ENCODE data around the gene EQTN. TPM values are rescaled to one million over a fixed set of nuclear protein-coding genes. Genes with fewer than 3 reads are reported as not detected.

Gene EQTN
- total RNA-seq, result not detected in 2 replicates

GRCh38 chr9:27297050-27297449 lies at the start of gene EQTN:
Gene EQTN, minus strand, starts transcription at chr9:27297150. Its CDS starts 95 bp downstream, at chr9:27297055.
- H3K36me3 Mint-ChIP-seq (ENCODE audit: low read depth), result no peaks in the 10 kb centered on the region
- intact Hi-C loops (cut with micrococcal nuclease), result no loop called here
- H3K4me3 Mint-ChIP-seq, result no peak within 1 kb of the TSS
- H3K9me3 Mint-ChIP-seq, result no peaks in the 10 kb centered on the region
- peaks cover 11% of the 10 kb centered on the region for H3K27me3 Mint-ChIP-seq
- no peaks in the 10 kb centered on the region for H3K4me1 Mint-ChIP-seq
- no peak within 1 kb of the TSS for H3K27ac Mint-ChIP-seq
- no peak for DNase-seq

- H3K27ac Mint-ChIP-seq, result no peak overlapping the region
- peaks cover 11% of the 10 kb centered on the region for H3K4me1 Mint-ChIP-seq
- H3K36me3 Mint-ChIP-seq (ENCODE audit: low read depth), result peaks cover 2% of the 10 kb centered on the region
- no peak for DNase-seq
- no peak overlapping the region for H3K4me3 Mint-ChIP-seq
- intact Hi-C loops (cut with micrococcal nuclease), result no loop called here
- peaks cover 2% of the 10 kb centered on the region for H3K27me3 Mint-ChIP-seq
- peaks cover 7% of the 10 kb centered on the region for H3K9me3 Mint-ChIP-seq
These were observed 47.8 kb upstream of the EQTN start for GRCh38 chr9:27344776-27345175.

GRCh38 chr9:27341545-27342294 lies 44.8 kb upstream of the EQTN start:
- no peak overlapping the region for H3K4me3 Mint-ChIP-seq
- peaks cover 2% of the 10 kb centered on the region for H3K27me3 Mint-ChIP-seq
- H3K9me3 Mint-ChIP-seq, result no peaks in the 10 kb centered on the region
- DNase-seq, result no peak
- no peak overlapping the region for H3K27ac Mint-ChIP-seq
- no peaks in the 10 kb centered on the region for H3K4me1 Mint-ChIP-seq
- H3K36me3 Mint-ChIP-seq (ENCODE audit: low read depth), result no peaks in the 10 kb centered on the region
- intact Hi-C loops (cut with micrococcal nuclease), result no loop called here

- H3K9me3 Mint-ChIP-seq, result no peaks in the 10 kb centered on the region
- H3K27ac Mint-ChIP-seq, result no peak overlapping the region
- H3K27me3 Mint-ChIP-seq, result peaks cover 2% of the 10 kb centered on the region
- H3K4me1 Mint-ChIP-seq, result peaks cover 2% of the 10 kb centered on the region
- H3K4me3 Mint-ChIP-seq, result no peak overlapping the region
- intact Hi-C loops (cut with micrococcal nuclease), result no loop called here
- DNase-seq, result no peak
- H3K36me3 Mint-ChIP-seq (ENCODE audit: low read depth), result no peaks in the 10 kb centered on the region
These were observed 44.1 kb upstream of the EQTN start for GRCh38 chr9:27340961-27341511.

- Mint-ChIP-seq H3K9me3 (no peaks in the 10 kb centered on the region), H3K36me3 (ENCODE audit: low read depth) (no peaks in the 10 kb centered on the region), H3K4me1 (peaks cover 3% of the 10 kb centered on the region), H3K27ac (no peak overlapping the region), H3K4me3 (no peak overlapping the region), H3K27me3 (peaks cover 2% of the 10 kb centered on the region)
- no peak for DNase-seq
- intact Hi-C loops (cut with micrococcal nuclease), result no loop called here
These were observed 43.3 kb upstream of the EQTN start for GRCh38 chr9:27340285-27340674.

GRCh38 chr9:27339661-27340284 lies 42.8 kb upstream of the EQTN start:
- Mint-ChIP-seq H3K27ac (no peak overlapping the region), H3K4me3 (no peak overlapping the region), H3K36me3 (ENCODE audit: low read depth) (no peaks in the 10 kb centered on the region), H3K9me3 (no peaks in the 10 kb centered on the region), H3K27me3 (peaks cover 2% of the 10 kb centered on the region), H3K4me1 (peaks cover 3% of the 10 kb centered on the region)
- DNase-seq, result no peak
- intact Hi-C loops (cut with micrococcal nuclease), result no loop called here

GRCh38 chr9:27338527-27338903 lies 41.6 kb upstream of the EQTN start:
- no peak for DNase-seq
- Mint-ChIP-seq H3K4me3 (no peak overlapping the region), H3K9me3 (no peaks in the 10 kb centered on the region), H3K4me1 (peaks cover 3% of the 10 kb centered on the region), H3K27me3 (peaks cover 2% of the 10 kb centered on the region), H3K27ac (no peak overlapping the region), H3K36me3 (ENCODE audit: low read depth) (no peaks in the 10 kb centered on the region)
- intact Hi-C loops (cut with micrococcal nuclease), result no loop called here

GRCh38 chr9:27337833-27338526 lies 41.0 kb upstream of the EQTN start:
- Mint-ChIP-seq H3K27ac (no peak overlapping the region), H3K4me3 (no peak overlapping the region), H3K4me1 (peaks cover 3% of the 10 kb centered on the region), H3K9me3 (no peaks in the 10 kb centered on the region), H3K36me3 (ENCODE audit: low read depth) (no peaks in the 10 kb centered on the region), H3K27me3 (peaks cover 2% of the 10 kb centered on the region)
- intact Hi-C loops (cut with micrococcal nuclease), result no loop called here
- no peak for DNase-seq

- DNase-seq, result no peak
These were observed 40.3 kb upstream of the EQTN start for GRCh38 chr9:27337236-27337635.

GRCh38 chr9:27336829-27337228 lies 39.9 kb upstream of the EQTN start:
- DNase-seq, result no peak
- Mint-ChIP-seq H3K4me3 (no peak overlapping the region), H3K27me3 (peaks cover 2% of the 10 kb centered on the region), H3K4me1 (peaks cover 3% of the 10 kb centered on the region), H3K9me3 (no peaks in the 10 kb centered on the region), H3K36me3 (ENCODE audit: low read depth) (no peaks in the 10 kb centered on the region), H3K27ac (no peak overlapping the region)
- intact Hi-C loops (cut with micrococcal nuclease), result no loop called here

More at GRCh38 chr9:27337236-27337635, 40.3 kb upstream of the EQTN start:
- intact Hi-C loops (cut with micrococcal nuclease), result no loop called here
- H3K4me1 Mint-ChIP-seq, result peaks cover 3% of the 10 kb centered on the region
- no peaks in the 10 kb centered on the region for H3K36me3 Mint-ChIP-seq (ENCODE audit: low read depth)
- H3K9me3 Mint-ChIP-seq, result no peaks in the 10 kb centered on the region
- no peak overlapping the region for H3K27ac Mint-ChIP-seq
- H3K27me3 Mint-ChIP-seq, result peaks cover 2% of the 10 kb centered on the region
- no peak overlapping the region for H3K4me3 Mint-ChIP-seq

- no peaks in the 10 kb centered on the region for H3K9me3 Mint-ChIP-seq
- peaks cover 3% of the 10 kb centered on the region for H3K4me1 Mint-ChIP-seq
- H3K27me3 Mint-ChIP-seq, result peaks cover 5% of the 10 kb centered on the region
- no peak overlapping the region for H3K4me3 Mint-ChIP-seq
- no peak for DNase-seq
- H3K27ac Mint-ChIP-seq, result peak overlapping the region; percentile 30
- no peaks in the 10 kb centered on the region for H3K36me3 Mint-ChIP-seq (ENCODE audit: low read depth)
- intact Hi-C loops (cut with micrococcal nuclease), result no loop called here
These were observed 39.2 kb upstream of the EQTN start for GRCh38 chr9:27336126-27336525.

GRCh38 chr9:27335075-27335474 lies 38.1 kb upstream of the EQTN start:
- H3K4me1 Mint-ChIP-seq, result peaks cover 3% of the 10 kb centered on the region

GRCh38 chr9:27333241-27334052 lies 36.5 kb upstream of the EQTN start:
- H3K36me3 Mint-ChIP-seq (ENCODE audit: low read depth), result no peaks in the 10 kb centered on the region
- peak; percentile 89 for DNase-seq
- no peak overlapping the region for H3K4me3 Mint-ChIP-seq
- intact Hi-C loops (cut with micrococcal nuclease), result loop anchor here (1.0 to 5.0 kb wide), 4 partner anchors 196 to 394 kb away; partner anchors contain the start of gene MOB3B
- H3K4me1 Mint-ChIP-seq, result peaks cover 3% of the 10 kb centered on the region
- no peaks in the 10 kb centered on the region for H3K9me3 Mint-ChIP-seq
- no peak overlapping the region for H3K27ac Mint-ChIP-seq
- peaks cover 5% of the 10 kb centered on the region for H3K27me3 Mint-ChIP-seq

More at GRCh38 chr9:27335075-27335474, 38.1 kb upstream of the EQTN start:
- no peak overlapping the region for H3K27ac Mint-ChIP-seq
- no peaks in the 10 kb centered on the region for H3K36me3 Mint-ChIP-seq (ENCODE audit: low read depth)
- peaks cover 5% of the 10 kb centered on the region for H3K27me3 Mint-ChIP-seq
- H3K9me3 Mint-ChIP-seq, result no peaks in the 10 kb centered on the region
- intact Hi-C loops (cut with micrococcal nuclease), result no loop called here
- no peak for DNase-seq
- H3K4me3 Mint-ChIP-seq, result no peak overlapping the region
